Hematopoietic multipotent progenitor cell treated with erythropoietin and hydrocortisone succinate and interleukin-3 and kit ligand, for 17 days (in vitro differentiated cells): ENCODE results near the gene SPNS2.

Source experiments
- DNase-seq: peaks from one replicate; pipeline ENCODE4 v3.0.0-alpha.2; 2015; ENCODE audit warnings: low spot score

The SPNS2 gene

GRCh38 chr17:4480929-4481898 is 17.5 kb upstream of the SPNS2 start:
- no peak for DNase-seq

DNA sequence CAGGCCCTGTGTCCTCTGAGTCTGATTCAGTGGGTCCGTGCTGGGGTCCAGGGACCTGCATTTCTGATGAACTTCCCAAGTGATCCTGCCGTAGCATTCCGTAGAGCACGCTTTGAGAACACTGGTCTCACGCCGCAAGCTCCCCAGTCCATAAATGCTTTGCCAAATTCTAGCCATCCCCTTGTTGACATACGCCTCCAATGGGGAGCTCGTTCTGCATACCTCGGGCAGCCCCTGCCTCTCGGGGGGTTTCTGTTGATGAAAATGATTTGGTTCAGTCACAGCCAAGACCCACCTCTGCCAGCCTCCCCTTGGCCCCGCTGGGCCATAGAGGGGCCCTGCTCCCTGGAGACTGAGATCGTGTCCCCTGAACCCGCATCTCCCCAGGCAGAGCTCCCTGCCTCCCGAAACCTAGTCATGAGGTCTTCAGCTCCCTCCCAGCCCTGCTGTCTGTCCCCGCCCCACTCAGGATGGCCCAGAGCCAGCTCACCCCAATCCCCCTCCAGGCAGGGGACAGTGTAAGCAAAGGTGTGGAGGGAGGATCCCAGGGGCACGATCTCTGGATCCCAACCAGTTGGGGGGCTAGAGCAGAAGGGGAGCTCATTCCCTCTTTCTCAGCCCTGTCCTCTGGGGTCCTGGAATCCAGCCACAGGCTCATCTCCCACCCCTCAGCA is 16.2 kb upstream of the SPNS2 start:
- no peak for DNase-seq

GRCh38 chr17:4483012-4483840 is 15.5 kb upstream of the SPNS2 start:
- DNase-seq, result no peak

DNA sequence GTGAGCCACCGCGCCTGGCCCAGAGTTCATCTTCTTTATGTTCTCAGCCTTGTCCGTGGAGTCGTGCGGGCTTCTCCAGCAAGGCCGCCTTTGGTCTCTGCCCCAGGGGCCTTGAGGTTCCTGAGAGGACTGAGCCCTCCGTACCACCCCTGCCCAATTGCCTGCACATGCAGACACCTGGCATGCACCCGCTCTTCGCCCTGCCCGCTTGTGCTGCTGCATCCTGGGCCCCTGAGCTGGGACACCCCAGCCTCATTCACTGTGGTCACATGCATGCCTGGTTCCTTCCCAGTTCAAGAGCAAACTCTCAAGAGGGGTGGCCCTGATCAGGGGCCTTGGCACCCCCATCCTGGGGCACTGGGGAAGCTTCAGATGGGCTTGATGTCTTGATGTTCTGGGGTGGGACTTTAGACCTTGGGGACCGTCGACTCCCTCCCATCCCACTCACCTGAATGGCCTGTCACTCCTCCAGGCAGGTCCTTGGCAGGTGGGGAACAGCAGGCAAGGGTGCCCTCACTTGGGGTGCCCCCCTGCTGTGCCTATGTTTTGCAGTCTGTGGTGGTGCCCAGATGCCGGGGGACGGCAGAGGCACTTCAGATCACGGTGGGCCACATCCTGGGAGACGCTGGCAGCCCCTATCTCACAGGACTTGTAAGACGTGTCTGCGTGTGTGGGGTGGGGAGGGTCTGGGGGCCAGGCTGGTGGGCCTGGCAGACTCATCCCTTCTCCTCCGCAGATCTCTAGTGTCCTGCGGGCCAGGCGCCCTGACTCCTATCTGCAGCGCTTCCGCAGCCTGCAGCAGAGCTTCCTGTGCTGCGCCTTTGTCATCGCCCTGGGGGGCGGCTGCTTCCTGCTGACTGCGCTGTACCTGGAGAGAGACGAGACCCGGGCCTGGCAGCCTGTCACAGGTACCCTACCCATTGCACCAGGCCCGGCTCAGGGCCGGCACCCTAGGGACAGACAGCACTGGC is 12.7 kb upstream of the SPNS2 start:
- DNase-seq, result no peak

GRCh38 chr17:4487296-4487695 is 11.4 kb upstream of the SPNS2 start:
- DNase-seq, result no peak

DNA sequence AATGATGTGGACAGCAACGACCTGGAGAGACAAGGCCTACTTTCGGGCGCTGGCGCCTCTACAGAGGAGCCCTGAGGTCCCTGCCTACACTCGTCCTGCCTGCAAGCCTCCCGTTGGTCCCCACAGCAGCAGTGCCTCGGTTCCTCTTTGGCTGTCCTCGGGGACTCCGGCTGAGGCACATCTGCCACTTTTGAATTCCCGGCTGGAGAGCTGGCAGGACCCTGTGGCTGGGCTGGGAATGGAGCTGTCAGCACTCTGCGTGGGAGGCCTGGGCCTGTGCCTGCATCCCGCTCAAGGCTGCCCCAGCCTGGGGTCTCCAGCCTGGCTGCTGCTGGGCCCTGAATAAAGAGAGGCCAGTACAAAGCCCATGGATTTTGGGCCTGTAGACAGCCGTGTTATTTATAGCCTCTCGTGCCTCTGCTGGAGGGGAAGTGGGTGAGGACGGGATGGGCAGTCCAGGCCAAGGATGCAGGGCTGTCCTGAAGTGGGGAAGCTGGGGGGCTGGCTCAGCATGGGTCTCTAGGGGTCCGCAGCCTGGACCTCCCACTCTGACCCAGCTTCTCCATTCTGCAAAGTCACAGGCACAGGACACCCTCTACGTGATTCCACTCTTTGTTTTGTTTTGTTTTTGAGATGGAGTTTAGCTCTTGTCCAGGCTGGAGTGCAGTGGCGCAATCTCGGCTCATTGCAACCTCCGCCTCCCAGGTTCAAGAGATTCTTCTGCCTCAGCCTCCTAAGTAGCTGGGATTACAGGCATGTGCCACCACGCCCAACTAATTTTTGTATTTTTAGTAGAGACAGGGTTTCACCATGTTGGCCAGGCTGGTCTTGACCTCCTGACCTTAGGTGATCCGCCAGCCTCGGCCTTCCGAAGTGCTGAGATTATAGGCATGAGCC is 10.6 kb upstream of the SPNS2 start:
- no peak for DNase-seq

- no peak for DNase-seq
These were observed 9.6 kb upstream of the SPNS2 start for GRCh38 chr17:4488989-4489595.

- no peak for DNase-seq
These were observed 8.5 kb upstream of the SPNS2 start for GRCh38 chr17:4490109-4490591.

DNA sequence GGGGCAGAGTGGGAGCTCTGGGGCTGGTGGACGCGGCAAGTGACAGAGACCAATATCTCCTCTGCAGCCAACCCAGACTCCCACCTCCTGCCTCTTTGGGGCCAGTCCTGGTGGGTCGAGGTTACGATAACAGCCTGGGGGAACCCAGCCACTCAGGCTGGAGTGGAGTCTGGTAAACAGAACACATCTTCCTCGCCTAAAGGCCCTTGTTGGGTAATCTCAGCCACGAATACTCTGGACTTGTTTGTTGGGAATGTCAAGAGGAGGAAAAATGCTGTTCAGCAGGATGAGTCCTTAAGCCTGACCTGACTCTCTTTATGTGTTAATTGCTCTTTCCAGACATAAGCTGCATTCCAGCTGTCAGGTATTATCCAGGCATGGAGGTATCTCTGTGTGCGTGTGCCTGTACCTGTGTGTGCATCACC is 8.0 kb upstream of the SPNS2 start:
- no peak for DNase-seq

DNA sequence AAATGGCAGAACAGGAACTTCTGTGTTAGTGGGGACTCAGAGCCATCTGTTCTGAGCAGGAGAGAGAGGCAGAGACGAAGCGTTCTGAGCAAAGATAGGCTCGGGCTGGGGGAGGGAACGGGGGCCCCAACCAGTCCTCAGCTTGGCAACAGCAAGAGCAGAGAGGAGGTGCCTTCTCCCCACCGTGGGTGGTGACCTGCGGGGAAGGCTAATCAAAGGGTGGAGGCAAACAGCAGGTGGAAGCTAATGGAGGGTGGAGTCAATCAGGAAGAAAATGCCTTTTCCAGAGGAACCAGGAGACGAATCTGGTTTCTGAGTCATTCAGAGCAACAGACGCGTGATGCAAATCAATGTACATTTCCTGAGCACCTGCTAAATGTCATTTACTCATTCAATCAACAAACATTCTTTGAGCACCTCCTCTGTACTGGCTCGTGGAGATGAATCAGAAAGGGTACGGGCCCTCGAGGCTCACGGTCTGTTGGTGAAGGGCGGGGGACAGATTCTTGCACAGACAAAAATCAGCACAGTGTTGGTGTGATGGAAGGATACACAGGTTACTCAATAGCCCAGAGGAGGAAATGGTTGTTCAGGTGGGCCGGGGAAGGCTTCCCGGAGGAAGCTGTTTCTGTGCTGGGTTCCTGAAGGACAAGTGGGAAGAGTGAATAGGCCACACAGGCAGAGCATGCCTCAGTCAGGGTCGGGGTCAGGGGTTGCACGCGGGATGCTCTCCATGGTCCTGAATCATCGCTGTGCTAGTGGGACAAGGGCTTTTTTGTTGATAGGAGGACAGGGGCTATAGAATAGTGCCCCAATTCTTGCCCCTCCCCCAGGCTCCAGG is 5.7 kb upstream of the SPNS2 start:
- no peak for DNase-seq

- DNase-seq, result no peak
These were observed 1.4 kb upstream of the SPNS2 start for GRCh38 chr17:4497101-4497824.

DNA sequence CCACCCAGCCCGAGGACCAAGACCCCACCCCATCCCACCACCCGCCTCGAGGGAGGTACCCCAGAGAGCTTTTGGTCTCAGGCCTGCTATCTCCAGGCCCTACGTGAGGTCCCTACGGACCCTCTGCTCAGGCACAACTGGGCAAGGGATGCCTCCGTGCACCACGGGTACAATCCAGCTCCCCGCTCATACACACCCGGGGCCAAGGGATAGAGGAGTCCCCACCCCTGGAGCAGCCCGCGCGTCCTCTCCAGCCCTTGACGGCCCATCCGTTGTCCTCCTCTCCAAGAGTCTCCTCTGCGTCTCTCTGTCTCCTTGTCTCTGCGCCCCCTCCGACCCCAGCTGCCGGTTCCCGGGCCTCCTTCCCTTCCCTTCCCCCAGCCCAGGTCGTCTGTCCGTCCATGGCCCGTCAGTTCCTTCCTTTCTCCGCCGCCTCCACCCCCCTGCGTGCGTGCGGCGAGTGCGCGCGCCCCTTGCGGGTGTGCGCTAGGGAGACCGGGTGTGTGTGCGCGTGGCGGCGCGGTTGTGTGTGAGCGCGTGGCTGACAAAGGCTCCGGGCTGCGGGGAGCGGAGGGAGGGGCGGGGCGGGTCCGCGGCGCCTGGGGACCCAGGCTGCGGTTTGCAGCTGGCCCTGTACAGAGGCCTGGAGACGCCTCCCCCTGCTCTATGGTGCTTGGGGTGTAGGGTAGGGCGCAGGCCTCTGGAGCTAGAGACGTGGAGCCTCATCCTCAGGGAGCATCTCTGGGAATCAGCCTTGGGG is 930 bp downstream of the SPNS2 start:
- DNase-seq, result no peak

DNA sequence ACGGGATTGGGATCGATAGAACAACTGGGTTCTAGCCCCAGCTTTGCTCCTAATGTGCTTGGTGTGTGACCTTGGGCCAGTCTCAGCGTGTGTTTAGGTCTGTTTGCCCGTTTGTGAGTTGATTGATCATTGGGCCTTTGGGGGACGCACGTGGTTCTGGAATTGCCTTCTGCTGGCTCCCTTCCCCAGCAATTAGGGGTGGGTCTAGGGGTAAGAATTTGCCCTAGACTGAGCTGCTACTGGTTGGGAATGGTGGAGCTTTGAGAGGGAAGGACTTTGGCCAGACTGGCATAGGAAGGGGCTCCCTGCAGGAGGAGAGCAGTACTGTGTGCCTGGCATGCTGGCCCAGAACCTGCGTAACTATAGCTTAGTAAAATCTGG is 1.5 kb downstream of the SPNS2 start:
- DNase-seq, result no peak

GRCh38 chr17:4501295-4501949 is 2.7 kb downstream of the SPNS2 start:
- DNase-seq, result no peak

DNA sequence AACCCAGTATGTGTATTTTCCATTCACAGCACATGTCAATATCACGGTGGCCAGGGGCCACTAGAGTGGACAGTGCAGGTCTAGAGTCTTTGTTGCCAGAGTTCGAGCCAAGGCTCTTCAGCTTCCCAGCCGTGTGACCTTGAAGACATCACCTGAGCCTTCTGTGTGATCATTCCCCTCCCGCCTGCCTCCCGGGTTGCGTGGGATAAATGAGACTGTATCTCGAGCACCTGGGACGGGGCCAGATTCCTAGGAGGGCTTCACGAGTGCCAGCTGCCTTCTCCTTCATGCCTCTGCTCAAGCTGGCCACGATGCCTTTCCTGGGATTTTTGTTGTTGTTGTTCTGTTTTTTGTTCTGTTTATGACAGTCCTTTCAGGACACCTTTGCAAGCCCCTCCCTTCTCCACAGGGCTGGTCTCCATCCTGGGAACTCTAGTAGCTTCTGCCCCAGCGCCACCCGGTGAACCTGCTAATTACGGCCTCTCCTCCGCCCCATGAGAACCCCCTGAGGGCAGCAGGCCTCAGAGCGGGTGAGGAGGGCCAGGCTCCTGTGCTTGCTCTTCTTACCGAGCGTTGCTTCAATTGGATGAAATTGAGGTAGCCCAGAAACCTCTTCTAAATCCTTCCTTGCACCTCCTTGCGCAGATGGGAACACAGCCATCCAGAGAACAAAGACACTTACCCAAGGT is 3.9 kb downstream of the SPNS2 start:
- DNase-seq, result no peak
